HL-60/S4 treated with phorbol 12-myristate 13-acetate at 8.2 ng/mL for 4 days and 3 days (cell line): ENCODE data around the gene ARSD.
"Not testable (repeated sequence)": the region's sequence is repeated elsewhere in the genome, so short reads cannot be mapped to it uniquely, and the experiment has no call there.

Source experiments
- in situ Hi-C: fragments of 300-500 bp; cut with MboI; formaldehyde crosslinking; loops from 2 replicates; pipeline ENCODE4 v1.15.0; 2022; ENCODE audit warnings: low sequenced_read_pairs

Gene ARSD

DNA sequence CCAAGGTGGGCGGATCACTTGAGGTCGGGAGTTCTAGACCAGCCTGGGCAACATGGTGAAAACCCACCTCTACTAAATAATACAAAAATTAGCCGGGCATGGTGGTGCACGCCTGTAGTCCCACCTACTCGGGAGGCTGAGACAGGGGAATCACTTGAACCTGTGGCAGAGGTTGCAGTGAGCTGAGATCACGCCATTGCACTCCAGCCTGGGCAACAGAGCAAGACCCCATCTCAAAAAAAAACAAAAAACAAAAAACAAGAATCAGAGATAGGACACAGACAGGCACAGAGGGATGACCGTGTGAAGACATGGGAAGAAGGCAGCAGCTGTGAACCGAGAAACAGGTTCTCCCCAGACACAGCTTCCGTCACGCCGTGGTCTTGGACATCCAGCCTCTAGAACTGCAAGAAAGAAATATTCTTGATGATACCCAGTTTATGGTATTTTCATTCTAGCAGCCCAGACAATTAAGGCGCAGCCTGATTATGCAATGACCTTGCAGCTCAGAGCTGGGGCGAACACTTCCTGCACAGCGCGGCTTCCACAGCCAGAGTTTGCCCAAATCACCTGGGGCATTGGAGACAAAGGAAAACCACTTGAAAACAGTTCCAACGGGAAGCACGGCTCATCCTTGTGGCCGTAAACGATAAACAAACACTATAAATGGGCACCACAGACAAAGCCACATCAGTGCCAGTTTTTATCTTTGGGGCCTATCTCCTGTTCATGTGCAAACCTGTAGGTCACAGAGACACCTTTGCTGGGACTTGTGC, 4.2 kb upstream of the ARSD start:
- in situ Hi-C loops: no loop called here

DNA sequence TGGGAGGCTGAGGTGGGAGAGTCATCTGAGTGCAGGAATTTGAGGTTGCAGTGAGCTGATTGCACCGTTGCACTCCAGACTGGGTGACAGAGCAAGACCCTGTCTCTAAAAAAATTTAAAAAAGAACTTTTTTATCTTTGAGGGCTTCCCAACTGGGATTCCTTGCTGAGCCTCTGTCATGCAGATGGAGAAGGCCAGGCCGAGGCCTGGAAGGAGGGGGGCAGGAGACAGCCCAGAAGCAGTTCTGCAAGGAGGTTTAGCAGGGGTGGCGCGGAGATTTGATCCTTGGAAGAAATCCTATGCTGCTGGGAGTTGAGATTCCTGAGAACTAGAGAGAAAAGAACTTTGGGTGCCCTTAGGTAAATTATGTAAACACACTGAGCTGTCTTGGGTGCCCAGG, 2.5 kb upstream of the ARSD start:
- in situ Hi-C loops: no loop called here

DNA sequence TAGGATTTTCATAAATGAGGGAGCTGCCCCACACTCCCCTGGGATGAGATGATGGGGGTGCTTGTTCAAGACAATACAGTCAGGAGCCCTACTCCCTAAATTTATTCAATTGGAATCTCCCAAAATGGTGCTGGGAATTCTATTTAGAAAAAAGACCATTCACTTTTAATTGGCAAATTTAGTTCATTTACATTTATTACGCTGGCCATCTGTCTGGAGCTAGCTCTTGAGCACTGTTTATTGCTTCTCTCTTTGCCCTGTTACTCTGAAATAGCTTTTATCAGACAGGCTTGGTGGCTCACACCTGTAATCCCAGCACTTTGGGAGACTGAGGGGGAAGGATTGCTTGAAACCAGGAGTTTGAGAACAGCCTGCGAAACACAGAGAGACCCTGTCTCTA, 2.0 kb upstream of the ARSD start:
- in situ Hi-C loops: no loop called here

DNA sequence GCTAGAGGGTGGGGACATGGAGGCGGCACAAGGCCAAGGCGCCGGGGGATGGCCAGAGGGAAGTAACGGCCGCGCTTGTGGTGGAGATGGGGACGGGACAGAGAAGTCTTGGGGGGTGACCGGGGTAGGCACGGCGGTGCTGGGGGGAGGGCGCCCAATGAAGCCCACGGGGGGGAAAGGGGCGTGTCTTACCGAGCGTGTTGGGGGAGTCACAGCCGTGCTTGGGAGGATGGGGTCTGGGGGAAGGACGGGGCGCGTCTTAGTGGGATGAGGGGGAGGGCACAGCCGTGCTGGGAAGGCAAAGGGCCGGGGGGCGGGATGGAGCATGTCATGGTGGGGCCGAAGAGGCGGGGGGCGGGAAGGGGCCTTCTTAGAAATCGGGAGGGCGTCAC, 952 bp downstream of the ARSD start:
- in situ Hi-C loops: no loop called here

DNA sequence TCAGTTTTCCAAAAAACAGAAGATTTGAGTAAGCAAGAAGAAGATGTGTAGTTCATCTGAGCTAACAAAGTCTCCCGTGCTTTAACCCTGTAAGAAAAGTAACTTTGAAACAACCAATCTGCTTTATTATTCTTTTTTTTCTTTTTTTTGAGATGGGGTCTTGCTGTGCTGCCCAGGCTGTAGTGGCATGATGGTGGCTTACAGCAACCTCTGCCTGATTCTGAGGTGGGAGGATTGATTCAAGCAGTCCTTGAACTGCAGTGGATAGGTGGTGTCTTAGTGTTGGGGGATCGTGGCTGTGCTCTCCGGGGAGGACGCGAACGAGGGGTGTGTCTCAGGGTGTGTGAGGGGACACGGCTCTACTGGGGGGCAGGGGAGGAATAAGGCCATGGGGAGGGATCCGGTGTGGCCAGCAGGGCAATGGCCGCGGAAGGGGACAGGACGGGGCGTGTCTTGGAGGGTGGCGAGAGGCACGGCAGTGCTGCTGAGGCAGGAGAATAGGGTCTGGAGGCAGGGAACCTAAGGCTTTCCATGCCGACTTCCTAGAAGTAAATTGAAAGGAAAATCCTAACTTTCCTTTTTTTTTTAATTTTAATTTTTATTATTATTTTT, 2.4 kb downstream of the ARSD start:
- in situ Hi-C loops: no loop called here

DNA sequence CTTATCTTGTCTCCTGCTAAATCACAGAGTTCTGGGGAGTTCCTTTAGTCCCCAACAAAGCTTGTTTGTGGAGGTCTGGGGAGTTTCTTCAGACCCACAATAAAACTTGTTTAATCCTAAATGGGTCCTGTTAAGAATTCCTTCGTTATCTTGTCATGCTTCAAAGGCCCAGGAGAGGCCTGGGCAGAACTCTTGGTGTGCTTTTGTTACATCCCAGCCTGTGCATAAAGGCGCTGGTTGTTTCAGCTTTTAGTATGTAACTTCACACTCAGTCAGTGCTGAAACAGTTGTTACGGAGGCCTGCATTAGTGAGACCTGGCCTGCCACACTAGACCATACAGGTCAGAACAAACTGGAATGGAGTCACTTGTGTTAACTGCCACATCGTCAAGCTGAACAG, 2.9 kb downstream of the ARSD start:
- in situ Hi-C loops: not testable (repeated sequence)

DNA sequence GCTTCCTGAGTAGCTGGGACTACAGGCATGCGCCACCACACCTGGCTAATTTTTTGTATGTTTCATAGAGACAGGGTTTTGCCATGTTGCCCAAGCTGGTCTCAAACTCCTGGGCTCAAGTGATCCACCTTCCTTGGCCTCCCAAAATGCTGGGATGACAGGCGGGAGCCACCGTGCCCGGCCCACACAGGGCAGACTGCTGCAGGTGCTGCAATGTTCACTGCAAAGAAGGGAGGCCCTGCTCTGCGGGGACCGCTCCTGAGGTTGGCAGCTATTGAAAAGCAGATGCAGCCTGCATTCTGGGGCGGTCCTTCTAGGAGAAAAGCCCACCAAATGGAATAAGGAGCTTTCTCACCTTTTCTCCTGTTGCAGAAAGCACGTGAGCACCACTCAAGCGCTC, 5.0 kb downstream of the ARSD start:
- in situ Hi-C loops: no loop called here

DNA sequence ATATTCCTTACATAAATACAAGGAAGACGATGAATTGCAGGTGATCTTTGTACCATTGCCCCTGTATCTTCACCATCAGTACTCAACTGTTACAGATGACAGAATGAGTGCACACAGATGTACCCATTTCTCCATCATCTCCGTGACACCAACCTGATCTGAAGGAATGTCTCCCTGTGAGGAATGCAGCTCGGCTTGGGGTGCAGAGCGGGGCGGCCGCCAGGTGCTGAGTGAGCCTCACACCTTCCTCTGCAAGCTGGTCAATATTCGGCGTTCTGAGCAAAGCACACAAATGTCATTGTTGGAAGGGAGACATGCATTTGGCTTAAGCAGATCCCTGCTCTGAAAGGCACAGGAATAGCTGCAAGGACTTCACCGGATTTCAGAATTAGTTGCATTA, 7.4 kb downstream of the ARSD start:
- in situ Hi-C loops: no loop called here

DNA sequence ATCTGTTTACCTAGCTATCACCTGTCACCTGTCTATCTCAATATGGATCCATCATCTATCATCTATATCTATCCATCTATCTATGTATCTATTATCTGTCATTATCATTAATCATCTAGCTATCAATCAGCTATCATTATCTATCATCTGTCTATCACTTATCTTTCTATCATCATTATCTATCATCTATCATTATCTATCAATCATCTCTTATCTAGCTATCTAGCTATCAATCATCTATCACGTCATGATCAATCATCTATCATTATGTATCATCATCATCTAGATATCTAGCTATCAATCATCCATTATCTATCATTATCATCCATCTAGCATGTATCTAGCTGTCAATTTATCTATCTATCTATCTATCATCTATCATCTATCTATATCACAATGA, 7.9 kb downstream of the ARSD start:
- in situ Hi-C loops: no loop called here

DNA sequence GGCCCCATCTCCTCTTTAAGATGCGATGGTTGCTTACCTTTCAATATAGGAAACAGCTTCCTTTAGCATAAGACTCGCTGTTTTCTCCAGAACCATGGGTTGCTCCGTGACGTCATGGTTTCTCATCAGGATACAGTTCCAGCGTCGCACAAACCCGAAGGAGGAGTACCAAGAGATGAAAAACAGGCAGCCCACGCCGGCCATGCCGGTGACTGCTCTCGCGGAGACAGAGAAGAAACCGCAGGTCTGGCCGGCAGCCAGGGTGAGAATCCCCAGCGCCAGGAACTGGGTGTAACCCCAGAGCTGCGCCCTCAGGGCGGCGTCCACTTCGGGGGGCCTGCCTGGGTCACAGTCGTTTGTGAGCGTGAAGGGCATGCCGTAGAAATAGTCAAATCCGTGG, 11.4 kb downstream of the ARSD start:
- in situ Hi-C loops: no loop called here

DNA sequence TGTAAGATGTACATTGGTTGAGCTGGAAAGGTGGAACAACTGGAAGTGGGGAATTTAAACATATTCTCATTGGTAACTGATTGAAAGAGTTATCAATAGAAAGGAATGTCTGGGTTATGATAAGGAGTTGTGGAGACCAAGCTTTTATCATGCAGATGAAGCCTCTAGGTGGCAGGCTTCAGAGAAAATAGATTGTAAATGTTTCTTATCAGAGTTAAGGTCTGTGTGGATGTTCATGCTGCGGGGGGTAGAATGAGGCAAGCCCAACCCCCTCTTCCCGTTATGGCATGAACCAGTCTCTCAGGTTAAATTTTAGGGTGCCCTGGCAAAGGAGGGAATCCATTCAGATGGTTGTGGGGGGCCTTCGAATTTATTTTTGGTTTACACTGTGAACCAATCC, 16.0 kb downstream of the ARSD start:
- in situ Hi-C loops: no loop called here

DNA sequence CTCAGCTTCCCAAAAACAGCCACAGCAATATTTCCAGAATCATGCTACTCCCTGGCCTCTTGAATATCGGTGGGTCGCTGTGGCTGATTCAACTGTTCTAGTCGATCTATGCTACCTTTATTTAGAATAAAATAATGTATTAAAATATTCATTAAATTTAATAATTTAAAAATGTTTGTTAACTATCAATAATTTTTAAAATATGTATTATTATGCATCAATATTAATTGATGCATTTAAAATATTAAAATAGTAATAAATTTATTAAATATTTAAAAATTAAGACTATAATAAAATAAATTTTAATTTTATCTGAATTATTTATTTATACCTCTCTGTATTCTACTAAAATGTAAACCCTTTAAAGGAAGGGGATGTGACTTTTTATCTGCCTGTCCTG, 19.0 kb downstream of the ARSD start:
- in situ Hi-C loops: no loop called here

DNA sequence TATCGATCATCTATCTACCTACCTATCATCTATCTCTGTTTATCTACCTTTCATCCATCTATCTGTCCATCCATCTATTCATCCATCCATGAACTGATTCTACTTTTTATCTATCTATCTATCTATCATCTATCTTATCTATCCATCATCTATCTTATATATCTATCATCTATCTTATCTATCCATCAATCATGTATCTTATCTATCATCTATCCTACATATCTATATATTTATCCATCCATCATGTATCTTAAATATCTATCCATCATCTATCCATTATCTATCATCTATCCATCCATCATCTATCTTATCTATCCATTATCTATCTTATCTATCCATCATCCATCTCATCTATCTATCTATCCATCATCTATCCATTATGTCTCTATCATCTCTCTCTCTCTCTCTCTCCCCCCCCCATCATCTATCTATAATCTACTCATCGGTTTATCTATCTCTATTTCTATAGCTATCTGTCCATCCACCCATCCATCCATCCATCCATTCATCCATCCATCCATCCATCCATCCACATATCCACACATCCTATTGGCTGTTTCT, 20.9 kb downstream of the ARSD start:
- in situ Hi-C loops: no loop called here

DNA sequence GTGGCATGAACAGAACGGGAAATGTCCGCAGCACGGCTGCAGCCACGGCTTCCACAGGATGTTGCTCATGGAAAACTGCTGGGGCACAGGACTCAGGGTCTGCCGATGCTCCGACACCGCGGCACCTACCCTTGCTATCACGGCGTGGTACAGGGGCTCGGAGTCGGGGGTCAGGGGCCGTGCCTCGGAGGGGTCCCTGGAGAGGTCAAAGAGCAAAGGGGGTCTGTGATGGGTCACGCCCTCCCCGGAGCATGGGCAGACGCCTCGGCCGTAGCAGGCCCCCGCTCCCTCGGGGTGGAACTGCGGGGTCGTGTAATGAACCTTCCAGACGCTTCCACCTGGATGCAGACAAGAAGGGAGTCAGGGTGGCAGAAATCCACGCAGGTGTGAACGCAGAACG, 21.8 kb downstream of the ARSD start:
- in situ Hi-C loops: no loop called here

DNA sequence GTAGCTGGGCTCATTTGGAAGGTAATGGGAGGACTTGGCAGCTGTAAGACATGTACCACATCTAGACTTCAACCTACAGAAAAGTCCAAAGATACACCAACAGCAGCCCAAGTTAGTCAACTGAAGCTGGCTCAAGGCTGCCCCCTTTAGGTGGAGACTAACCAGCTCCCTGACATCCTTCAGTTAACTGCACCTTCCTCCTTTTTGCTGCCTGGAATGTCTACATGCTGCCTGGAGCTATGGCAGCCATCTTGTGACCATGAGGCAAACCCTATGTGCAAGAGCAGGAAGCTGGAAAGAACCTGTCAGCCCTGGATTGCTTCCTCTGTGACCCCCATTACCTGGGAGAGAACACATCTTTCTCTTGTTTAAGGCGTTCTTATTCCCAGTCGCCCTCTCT, 25.8 kb downstream of the ARSD start:
- in situ Hi-C loops: no loop called here

DNA sequence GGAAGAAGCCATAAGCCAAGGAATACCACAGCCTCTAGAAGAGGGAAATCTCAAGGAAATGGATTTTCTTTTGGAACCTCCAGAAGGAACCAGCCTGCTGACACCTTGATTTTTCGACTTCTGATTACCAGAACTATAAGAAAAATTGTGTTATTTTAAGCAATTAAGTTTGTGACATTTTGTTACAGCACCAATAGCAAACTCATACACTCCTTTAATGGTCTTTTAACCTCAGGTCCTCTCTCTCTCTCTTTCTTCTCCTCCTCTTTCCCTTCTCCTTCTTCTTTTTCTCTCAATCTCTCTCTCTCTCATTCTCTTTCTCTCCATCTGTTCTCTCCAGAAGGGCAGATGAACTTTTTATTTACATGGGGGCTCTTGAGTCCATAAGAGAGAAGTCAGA, 26.3 kb downstream of the ARSD start:
- in situ Hi-C loops: no loop called here

DNA sequence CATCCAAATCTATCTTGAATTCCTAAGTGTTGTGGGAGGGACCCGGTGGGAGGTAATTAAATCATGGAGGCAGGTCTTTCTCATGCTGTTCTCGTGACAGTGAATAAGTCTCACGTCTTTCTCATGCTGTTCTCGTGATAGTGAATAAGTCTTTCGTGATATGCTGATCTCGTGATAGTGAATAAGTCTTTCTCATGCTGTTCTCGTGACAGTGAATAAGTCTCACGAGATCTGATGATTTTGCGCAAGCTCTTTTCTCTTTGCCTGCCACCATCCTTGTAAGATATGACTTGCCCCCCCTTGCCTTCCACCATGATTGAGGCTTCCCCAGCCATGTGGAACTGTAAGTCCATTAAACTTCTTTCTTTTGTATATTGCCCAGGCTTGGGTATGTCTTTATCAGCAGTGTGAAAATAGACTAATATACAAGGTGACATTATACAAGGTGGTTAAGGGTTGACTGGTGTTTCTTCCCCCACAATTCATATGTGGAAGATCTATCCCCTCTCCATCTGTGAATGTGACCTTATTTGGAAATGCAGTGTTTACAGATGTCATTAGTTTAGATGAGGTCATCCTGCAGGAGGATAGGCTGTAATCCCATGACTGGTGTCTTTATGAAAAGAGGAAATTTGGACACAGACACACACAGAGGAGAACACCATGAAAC, 27.6 kb downstream of the ARSD start:
- in situ Hi-C loops: no loop called here

DNA sequence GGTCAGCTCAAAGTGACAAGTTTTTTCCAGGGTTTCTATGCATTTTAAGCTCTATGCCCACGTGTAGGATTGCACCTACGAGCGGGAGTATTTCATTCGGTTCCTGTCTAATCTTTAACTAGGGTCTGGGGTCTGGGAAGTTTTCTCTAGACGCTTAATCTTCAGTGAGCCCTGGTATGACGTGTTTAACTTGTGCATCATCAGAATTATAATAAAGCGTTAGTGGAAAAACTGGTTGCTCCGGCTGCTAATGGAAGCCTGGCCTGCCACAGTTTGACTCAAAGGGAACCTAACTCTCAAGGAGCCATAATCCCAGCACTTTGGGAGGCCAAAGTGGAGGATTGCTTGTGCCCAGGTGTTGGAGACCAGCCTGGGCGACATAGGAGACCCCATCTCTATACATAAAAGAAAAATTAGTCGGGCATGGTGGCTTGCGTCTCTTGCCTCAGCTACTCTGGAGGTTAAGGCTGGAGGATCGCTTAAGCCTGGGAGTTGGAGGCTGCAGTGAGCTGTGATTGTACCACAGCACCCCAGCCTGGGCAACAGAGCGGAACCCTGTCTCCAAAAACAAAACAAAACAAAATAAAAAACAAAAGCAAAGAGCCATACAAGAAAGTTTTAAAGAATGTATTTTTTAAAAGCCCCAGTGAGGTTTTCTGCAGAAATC, 30.2 kb downstream of the ARSD start:
- in situ Hi-C loops: no loop called here

DNA sequence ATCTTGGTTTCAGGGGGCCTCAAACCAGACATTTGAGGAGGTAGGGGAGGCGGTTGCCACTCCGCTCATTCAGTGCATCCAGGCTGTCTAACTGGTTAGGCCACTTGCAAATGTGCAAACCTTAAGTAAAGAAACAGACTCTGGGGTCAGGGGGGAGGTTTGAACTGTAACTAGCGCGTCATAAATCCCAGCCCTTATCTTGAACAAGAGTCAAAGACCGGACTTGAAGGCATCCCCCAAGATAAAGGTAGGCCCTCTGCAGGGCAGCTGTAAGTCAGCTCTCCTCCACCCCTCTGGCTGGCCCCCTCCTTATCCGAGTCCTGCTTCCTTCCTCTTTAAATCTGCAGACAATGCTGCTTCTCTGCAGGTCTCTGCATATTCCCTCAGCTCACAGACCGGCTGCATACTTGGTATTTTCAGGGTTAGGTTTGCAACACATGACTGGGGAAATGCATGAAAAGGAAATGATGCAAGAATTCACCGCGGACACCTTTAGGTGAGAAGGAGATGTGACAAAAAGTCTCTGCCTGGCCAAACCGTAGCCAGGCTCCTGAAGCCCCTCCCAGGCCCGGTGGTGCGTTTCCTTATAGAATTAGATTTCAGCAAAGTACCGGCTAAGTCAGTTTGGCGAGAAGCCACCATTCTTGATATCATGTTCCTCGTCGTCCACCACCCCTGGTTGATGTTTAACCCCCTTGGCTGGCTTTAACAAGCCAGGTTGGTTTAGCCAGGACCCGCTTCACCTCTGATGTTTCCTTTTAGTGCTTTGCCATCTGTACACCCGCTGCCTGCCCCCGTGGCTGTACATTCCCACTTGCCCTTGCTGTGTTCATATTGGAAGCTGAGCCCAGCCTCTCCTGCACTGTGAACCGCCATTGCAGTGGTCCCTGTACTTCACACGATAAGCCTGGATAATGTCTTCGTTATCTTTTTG, 31.2 kb downstream of the ARSD start:
- in situ Hi-C loops: not testable (repeated sequence)

DNA sequence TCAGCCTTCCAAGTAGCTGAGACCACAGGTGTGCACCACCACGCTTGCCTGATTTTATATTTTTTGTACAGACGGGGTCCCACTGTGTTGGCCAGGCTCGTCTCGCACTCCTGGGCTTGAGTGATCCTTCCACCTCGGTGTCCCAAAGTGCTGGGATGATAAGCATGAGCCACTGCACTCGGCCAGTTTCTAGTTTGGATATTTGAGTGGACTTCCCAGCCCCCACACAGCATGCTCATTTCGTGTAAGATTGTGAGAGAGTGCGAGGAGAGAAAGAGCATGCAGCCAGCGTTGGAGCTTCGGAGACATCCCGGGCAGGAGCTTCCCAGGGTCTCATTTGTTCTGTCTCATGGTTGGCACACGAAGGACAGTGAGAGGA, 31.8 kb downstream of the ARSD start:
- in situ Hi-C loops: no loop called here
